GM21447 (cell line): ENCODE results near the gene CCT5.
"Not testable (repeated sequence)": the region's sequence is repeated elsewhere in the genome, so short reads cannot be mapped to it uniquely, and the experiment has no call there.

Experiments
- ATAC-seq: cut with Tn5 transposase; IDR thresholded peaks from one replicate; pipeline ENCODE4 v1.9.1; 2021; ENCODE audit not compliant: unreplicated experiment

CCT5 gene

GRCh38 chr5:10275460-10275859 is 25.4 kb downstream of the CCT5 start:
- ATAC-seq: no peak

GRCh38 chr5:10275991-10276390 is 25.9 kb downstream of the CCT5 start:
- no peak for ATAC-seq

- ATAC-seq: no peak
These were observed 26.6 kb downstream of the CCT5 start for GRCh38 chr5:10276691-10277090.

- ATAC-seq: no peak
These were observed 27.9 kb downstream of the CCT5 start for GRCh38 chr5:10277773-10278630.

GRCh38 chr5:10278658-10279279 is 28.7 kb downstream of the CCT5 start:
- ATAC-seq: no peak

GRCh38 chr5:10279328-10279727 is 29.2 kb downstream of the CCT5 start:
- no peak for ATAC-seq

GRCh38 chr5:10279925-10280720 is 30.0 kb downstream of the CCT5 start:
- ATAC-seq: no peak

GRCh38 chr5:10283927-10284635 is 34.0 kb downstream of the CCT5 start:
- peak; percentile 86 for ATAC-seq

GRCh38 chr5:10285362-10285761 is 35.3 kb downstream of the CCT5 start:
- ATAC-seq: not testable (repeated sequence)

- no peak for ATAC-seq
These were observed 36.2 kb downstream of the CCT5 start for GRCh38 chr5:10286162-10286861.

GRCh38 chr5:10286862-10287227 is 36.8 kb downstream of the CCT5 start:
- no peak for ATAC-seq

GRCh38 chr5:10288592-10289219 is 38.6 kb downstream of the CCT5 start:
- ATAC-seq: peak; percentile 44

GRCh38 chr5:10289353-10289752 is 39.3 kb downstream of the CCT5 start:
- no peak for ATAC-seq

GRCh38 chr5:10289991-10290390 is 39.9 kb downstream of the CCT5 start:
- no peak for ATAC-seq

- ATAC-seq: no peak
These were observed 40.4 kb downstream of the CCT5 start for GRCh38 chr5:10290438-10290837.

- ATAC-seq: no peak
These were observed 41.7 kb downstream of the CCT5 start for GRCh38 chr5:10291692-10292339.

GRCh38 chr5:10293907-10294662 is 44.0 kb downstream of the CCT5 start:
- ATAC-seq: no peak

GRCh38 chr5:10295619-10296326 is 45.7 kb downstream of the CCT5 start:
- no peak for ATAC-seq
